GM18502 (cell line): ENCODE data around the gene A4GALT.
"Not testable (repeated sequence)": the region's sequence is repeated elsewhere in the genome, so short reads cannot be mapped to it uniquely, and the experiment has no call there.

Experiments used
- ATAC-seq: cut with Tn5 transposase; IDR thresholded peaks from one replicate; pipeline ENCODE4 v1.9.1; 2021; ENCODE audit warnings: mild to moderate bottlenecking; ENCODE audit not compliant: unreplicated experiment, poor library complexity

Gene A4GALT

GRCh38 chr22:42685941-42686653 is 34.6 kb downstream of the A4GALT start:
- no peak for ATAC-seq

GRCh38 chr22:42684462-42685195 is 36.0 kb downstream of the A4GALT start:
- ATAC-seq = no peak

DNA sequence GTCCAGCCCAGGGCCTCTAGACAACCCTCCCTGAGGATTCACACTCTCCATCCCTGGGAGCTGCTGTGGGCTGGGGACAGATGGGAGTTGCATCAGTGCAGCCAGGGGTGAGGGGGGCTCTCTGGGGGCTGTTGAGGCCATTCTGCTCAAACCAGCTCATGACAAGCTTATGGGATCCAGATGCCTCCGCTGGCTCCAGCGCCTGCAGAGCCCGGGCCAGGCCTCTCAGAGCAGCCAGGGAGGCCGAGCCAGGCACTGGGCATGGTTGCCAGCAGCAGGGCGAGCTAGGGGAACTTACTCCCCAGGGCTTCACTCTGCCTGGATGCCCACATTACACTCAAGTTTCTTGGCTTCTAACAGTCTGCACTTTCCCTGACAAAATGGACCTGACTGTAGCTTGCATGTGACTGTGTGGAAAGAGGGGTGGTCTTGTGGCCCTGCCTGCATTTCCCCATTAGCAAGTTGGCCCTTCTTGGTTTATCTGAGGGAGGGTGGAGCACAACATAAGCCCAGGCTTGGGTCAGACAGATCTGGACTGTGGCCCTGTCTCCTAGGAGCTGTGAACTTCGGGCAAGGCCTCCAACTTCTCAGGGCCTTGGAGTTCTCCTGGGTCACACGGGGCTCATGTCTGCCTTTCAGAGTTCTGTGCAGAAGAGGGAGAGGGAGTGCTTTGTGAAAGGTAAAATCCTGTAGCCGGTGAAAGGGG is 36.9 kb downstream of the A4GALT start:
- ATAC-seq = no peak

DNA sequence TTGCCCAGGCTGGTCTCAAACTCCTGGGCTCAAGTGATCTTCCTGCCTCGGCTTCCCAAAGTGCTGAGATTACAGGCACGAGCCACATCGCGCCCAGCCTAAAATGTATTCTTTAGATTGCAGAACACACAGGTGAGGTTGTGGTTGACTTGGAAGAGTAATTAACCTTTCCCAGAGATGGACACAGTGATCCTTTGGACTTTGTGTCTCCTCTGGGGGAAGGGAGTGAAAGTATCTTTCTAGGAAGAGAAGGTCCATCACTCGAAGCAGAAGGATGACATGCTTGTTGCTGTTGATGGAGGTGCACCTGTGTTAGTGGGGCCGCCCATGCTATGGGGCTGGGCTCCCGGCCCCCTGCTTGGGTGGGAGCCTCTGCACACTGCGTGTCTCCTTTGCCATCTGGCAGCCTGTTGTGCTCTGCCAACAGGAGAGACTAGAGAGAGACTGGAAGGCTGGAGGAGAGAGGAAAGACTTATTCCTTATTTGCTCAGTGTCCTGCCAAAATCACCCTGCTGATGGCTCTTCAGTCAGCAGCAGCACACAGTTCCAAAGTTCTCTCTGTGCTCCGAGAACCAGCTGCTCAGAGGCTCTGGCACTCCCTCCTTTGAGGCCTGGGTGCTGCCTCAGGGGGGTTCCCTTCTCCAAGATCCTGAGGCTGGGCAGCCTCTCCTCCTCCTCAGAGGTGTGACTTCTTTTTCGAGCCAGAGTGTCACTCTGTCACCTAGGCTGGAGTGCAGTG is 38.4 kb downstream of the A4GALT start:
- ATAC-seq = no peak

DNA sequence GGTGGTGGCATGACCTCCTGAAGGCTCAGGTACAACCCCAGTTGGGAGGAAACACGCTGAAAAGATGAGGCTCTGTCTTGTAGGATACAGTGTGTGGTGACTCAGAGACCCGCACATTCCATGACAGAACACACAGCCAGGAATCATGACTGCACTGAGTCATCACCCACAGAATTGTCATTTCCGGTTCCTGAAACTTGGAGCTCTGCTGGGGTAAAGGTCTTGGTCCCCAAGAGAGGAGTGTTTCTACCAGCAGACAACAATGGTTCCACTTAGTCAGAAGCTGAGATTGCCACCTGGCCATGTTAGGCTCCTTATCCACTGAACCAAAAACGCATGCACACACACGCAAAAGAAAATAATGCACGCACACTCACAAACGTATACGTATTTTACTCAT is 40.0 kb downstream of the A4GALT start:
- no peak for ATAC-seq

DNA sequence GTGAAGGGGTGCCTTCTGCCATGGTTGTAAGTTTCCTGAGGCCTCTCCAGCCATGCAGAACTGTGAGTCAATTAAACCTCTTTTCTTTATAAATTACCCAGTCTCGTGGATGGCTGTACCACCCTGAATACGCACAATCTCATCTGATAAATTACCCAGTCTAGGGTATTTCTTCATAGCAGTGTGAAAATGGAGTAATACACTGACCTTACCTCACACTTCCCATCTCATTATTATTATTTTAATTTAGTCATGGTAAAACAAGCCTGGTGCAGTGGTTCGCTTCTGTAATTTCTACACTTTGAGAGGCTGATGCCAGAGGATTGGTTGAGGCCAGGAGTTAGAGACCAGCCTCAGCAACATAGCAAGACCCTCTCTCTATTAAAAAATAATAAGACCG is 41.0 kb downstream of the A4GALT start:
- ATAC-seq = no peak

DNA sequence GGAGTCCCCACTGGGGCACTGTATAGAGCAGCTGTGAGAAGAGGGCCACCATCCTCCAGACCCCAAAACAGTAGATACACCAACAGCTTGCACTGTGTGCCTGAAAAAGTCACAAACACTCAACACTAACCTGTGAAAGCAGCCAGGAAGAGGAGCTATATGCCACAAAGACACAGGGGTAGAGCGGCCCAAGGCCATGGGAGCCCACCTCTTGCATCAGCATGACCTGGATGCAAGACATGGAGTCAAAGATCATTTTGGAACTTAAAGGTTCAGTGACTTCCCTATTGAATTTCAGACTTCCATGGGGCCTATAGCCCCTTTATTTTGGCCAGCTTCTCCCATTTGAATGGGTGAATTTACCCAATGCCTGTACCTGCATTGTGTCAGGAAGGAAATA is 41.8 kb downstream of the A4GALT start:
- ATAC-seq = no peak

GRCh38 chr22:42677936-42678335 is 42.7 kb downstream of the A4GALT start:
- not testable (repeated sequence) for ATAC-seq

GRCh38 chr22:42676059-42676607 is 44.5 kb downstream of the A4GALT start:
- no peak for ATAC-seq

- no peak for ATAC-seq
Measured at GRCh38 chr22:42673898-42674401, 46.7 kb downstream of the A4GALT start.

- ATAC-seq = not testable (repeated sequence)
Measured at GRCh38 chr22:42673071-42673470, 47.6 kb downstream of the A4GALT start.

DNA sequence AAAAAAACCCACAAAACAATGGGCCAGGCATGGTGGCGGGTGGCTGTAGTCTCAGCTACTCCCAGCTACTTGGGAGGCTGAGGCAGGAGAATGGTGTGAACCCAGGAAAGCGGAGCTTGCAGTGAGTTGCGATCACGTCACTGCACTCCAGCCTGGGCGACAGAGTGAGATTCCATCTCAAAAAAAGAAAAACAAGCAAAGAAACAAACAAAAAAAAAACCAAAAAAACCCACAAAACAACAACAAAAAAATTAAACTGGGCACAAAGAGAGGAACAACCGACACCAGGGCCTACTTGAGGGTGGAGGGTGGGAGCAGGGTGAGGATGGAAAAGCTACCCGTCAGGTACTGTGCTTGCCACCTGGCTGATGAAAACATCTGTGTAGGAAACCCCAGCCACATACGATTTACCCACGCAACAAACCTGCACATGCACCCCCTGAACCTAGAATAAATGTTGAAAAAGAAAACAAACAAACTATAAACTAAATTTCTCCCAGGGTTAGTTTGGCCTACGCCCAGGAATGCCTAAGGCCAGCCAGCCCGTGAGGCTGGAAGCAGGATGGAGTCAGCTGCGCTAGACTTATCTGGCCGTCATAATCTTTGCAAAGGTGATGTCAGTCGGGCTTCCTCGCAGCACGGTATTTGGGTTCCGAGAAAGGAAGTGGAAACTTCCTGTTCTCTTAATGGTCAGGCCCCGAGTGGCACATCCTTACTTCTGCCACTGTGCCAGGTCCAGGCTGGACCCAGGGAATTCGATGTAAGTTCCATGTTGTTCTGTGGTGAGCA is 49.6 kb downstream of the A4GALT start:
- no peak for ATAC-seq

DNA sequence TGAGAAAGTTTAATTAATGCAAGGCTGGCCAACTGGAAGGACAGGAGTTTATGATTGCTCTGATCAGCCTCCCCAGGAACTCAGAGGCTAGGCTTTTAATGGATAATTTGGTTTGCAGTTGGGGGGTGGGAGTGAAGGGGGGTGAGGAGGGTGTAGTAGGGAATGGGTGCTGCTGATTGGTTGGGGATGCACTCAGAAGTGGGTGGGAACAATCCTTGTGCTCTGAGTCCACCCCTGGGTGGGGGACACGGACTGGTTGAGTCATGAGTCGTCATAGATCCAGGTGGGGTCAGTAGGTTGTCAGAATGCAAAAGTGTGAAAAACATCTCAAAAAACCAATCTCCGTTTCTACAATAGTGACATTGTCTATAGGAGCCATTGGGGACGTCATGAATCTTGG is 50.6 kb downstream of the A4GALT start:
- no peak for ATAC-seq

DNA sequence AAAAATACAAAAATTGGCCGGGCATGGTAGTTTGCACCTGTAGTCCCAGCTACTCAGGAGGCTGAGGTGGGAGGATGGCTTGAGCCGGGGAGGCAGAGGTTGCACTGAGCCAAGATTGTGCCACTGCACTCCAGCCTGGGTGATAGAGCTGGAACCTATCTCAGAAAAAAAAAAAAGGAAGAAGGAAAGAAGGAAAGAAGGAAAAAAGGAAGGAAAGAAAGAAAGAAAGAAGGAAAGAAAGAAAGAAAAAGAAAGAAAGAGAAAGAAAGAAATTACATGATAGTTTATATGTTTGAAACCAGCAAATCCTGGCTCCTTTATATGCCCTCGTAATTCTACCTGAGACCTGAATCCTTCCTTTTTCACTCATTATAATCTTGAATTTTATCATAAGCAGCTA is 54.3 kb downstream of the A4GALT start:
- ATAC-seq = not testable (repeated sequence)

- no peak for ATAC-seq
Measured at GRCh38 chr22:42664976-42665831, 55.5 kb downstream of the A4GALT start.

DNA sequence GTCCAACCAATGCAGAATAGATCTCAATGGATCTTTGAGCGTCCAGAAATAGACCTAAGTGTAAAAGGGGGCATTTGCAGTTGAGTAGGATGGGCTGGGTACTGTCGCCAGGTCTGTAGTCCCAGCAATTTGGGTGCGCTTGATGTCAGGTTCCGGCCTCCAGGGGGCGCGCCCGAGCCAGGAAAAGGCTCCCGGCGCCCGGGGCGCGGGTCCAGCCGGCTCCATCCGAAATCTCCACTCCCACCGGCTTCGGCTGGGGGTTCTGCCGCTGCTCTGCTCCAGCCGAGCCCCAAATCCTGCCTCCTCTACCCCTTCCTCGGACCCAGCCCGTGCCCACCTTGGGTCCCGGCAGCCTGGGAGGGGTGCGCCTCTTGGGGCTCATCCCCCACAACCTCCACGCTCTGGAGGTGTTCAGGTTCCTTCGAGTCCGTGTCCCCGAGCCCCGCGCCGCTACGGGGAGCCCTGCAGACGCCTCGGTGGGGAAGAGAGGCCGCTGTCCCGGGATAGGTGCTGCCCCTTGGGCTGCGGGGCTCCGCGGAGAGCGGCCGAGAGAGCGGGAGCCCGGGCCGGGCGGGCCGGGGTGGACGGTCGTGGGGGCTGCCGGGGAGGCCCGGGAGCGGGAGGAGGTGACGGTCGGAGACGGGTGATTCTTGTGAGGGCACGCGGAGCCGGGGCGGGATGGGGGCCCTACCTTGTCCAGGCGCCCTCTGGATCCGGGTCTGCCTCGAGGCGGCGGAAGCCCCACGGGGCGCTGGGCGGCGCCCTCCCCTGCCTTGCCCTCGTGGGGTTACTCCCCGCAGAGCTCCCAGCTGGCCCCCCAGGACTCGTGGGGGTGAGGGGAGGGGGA is 58.5 kb downstream of the A4GALT start:
- no peak for ATAC-seq

DNA sequence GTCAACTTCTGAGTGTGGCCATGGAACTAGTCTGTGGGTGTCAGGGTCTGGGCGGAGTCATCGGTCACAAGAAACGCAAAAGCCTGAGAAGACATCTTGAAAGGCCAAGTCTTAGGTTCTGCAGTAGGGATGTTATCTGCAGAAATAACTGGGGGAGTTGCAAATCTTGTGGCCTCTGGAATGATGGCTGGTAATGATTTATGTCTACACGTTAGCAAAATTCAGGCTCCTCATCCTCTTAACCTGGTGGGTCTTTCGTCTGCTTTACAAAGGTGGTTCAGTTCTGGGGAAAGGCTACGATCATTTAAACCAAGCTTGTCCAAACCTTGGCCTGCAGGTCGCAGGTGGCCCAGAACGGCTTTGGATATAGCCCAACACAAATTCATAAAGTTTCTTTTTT is 64.1 kb downstream of the A4GALT start:
- no peak for ATAC-seq

DNA sequence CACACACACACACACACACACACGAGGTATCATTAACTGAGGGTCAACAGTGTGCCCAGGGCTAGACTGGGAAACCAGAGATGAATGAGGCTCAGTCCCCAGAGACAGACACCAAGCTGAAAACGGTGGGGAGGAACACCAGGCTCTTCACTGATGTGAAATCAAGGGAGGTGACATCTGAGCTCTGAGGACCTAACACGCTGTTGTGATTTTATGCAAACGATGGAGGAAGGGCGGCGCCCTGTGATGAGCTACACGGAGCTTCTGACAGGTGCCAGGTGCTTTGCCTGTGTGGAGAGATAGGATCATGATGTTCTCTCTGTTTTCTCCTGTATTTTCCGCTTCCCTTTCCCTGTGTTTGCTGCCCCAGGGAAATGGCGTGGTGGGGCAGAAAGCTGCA is 65.0 kb downstream of the A4GALT start:
- peak; percentile 54 for ATAC-seq
